Measurements from ENCODE around the gene TM9SF1. TPM values are rescaled to one million over a fixed set of nuclear protein-coding genes. Genes with fewer than 3 reads are reported as not detected.

TM9SF1 gene
- total and polyA plus RNA-seq, 2 of the 13 experiments (the other 11 are each of a cell fraction or from before 2014, with no cell fraction given): 83.2 to 110 TPM

GRCh38 chr14:24204163-24205146, 9.2 kb upstream of the TM9SF1 start:
- no peaks in the 10 kb centered on the region for H4K20me1 ChIP-seq (ENCODE audit: insufficient read depth, low read length)
- ATAC-seq: no peak
- WGBS (ENCODE audit: low lambda C conversion rate): 95% methylated on average over 7 of the region's 7 CpGs
- BruUV-seq (replicated peaks): no TSS peak
- no peaks in the 10 kb centered on the region for H3K9me3 ChIP-seq (ENCODE audit: low read length)
- POLR2A ChIA-PET: interaction anchor here (0.8 to 2.9 kb wide), 6 partner anchors 8 to 63 kb away, joined by 3 to 23 read pairs (median 6); partner anchors contain the start of genes CHMP4A, EMC9, PSME2 and RNF31
- H2AFZ ChIP-seq (ENCODE audit: low read length): no peak overlapping the region
- no peaks in the 10 kb centered on the region for H3K79me2 ChIP-seq (ENCODE audit: insufficient read depth, low read length)
- H3K4me1 ChIP-seq (ENCODE audit: insufficient read depth, low read length): no peaks in the 10 kb centered on the region
- intact Hi-C loops (cut with micrococcal nuclease; ENCODE audit: unreplicated experiment) (no loop called here), in situ Hi-C loops (cut with HindIII; ENCODE audit: extremely low pct_ligation_motif_present, low pct_unique_long_range_greater_than_20kb) (no loop called here)
- FAIRE-seq: no peak
- no peak overlapping the region for H3K27ac ChIP-seq (ENCODE audit: extremely low read length, insufficient read depth, low read length)
- no peak overlapping the region for H3K4me3 ChIP-seq (replicated peaks in 1 of 3; ENCODE audit: insufficient read depth in 1 of 3, low read depth in 2 of 3, low read length in 3 of 3)
- no peak for DNase-seq (ENCODE audit: low spot score)
- peaks cover 32 to 41% of the 10 kb centered on the region in 2 experiments; a peak in 4 of 5 replicates for H3K36me3 ChIP-seq (replicated peaks in 1 of 2; ENCODE audit: control insufficient read depth in 1 of 2, insufficient read depth in 2 of 2, low read length in 2 of 2)
- CTCF ChIA-PET (ENCODE audit: low intra/inter-chr PET ratio, low total read pairs): no interaction called here
- no peak overlapping the region for H3K9ac ChIP-seq (ENCODE audit: insufficient read depth, low read depth, low read length)
- no peaks in the 10 kb centered on the region for H3K27me3 ChIP-seq (ENCODE audit: control insufficient read depth in 1 of 2, insufficient read depth in 2 of 2, low read length in 2 of 2)
- H3K4me2 ChIP-seq (ENCODE audit: low read depth, low read length): no peak overlapping the region
- no peak for TF ChIP-seq PCBP2 (optimal IDR thresholded peaks at IDR 0.05; ENCODE audit: low read depth, low read length, poor library complexity, severe bottlenecking)
- no peak for TF ChIP-seq ZNF30 (CRISPR knock-in tag; IDR thresholded peaks at IDR 0.05)
- TF ChIP-seq ZBED4 (CRISPR knock-in tag; IDR thresholded peaks at IDR 0.05; ENCODE audit: borderline replicate concordance): no peak
- TF ChIP-seq SOX5 (CRISPR knock-in tag; IDR thresholded peaks at IDR 0.05; ENCODE audit: borderline replicate concordance): no peak
- TF ChIP-seq EEA1 (CRISPR knock-in tag; IDR thresholded peaks at IDR 0.05; ENCODE audit: borderline replicate concordance): no peak
- no peak for TF ChIP-seq POLR2G (IDR thresholded peaks at IDR 0.05; ENCODE audit: low read depth, low read length)
- no peak for TF ChIP-seq ZFP41 (CRISPR knock-in tag; IDR thresholded peaks at IDR 0.05; ENCODE audit: borderline replicate concordance)
- TF ChIP-seq CC2D1A (CRISPR knock-in tag; IDR thresholded peaks at IDR 0.05): no peak
- TF ChIP-seq JDP2 (CRISPR knock-in tag; IDR thresholded peaks at IDR 0.05; ENCODE audit: borderline replicate concordance): no peak
- TF ChIP-seq ZNF451 (CRISPR knock-in tag; IDR thresholded peaks at IDR 0.05): no peak
- 0 out of 2 replicates have a peak, but pooled peaks have one; percentile 52 for TF ChIP-seq REL (CRISPR knock-in tag; conservative IDR thresholded peaks at IDR 0.05)
- peak; percentile 67 for TF ChIP-seq AGO2 (optimal IDR thresholded peaks at IDR 0.05; ENCODE audit: low read depth, low read length)
- no peak for TF ChIP-seq KLF11 (CRISPR knock-in tag; IDR thresholded peaks at IDR 0.05)
- TF ChIP-seq SALL2 (CRISPR knock-in tag; IDR thresholded peaks at IDR 0.05): no peak
- peak; percentile 24; the same call in 1 of the 2 replicates for TF ChIP-seq POLR2AphosphoS5 (IDR thresholded peaks at IDR 0.05; ENCODE audit: low read depth, low read length)
- no peak for TF ChIP-seq BCLAF1 (IDR thresholded peaks at IDR 0.05)
- no peak for TF ChIP-seq STAT5B (CRISPR knock-in tag; IDR thresholded peaks at IDR 0.05)
